AG04449 (cell line): ENCODE data around the gene JAKMIP3.
A peak's percentile ranks its signal among the peaks of the same experiment; 100 is the strongest.

Source experiments
- CTCF ChIA-PET: fragments of 350-600 bp; formaldehyde crosslinking; extraction: SDS; loops from one replicate; lab custom pipeline; 2021; ENCODE audit warnings: antibody characterized with exemption; lab: Yijun Ruan, JAX
- POLR2A ChIA-PET: fragments of 400-600, 350-600 bp; formaldehyde crosslinking; extraction: SDS; loops from one replicate; lab custom pipeline; 2020; ENCODE audit warnings: antibody characterized with exemption, inconsistent platforms; lab: Yijun Ruan, JAX
- DNase-seq: peaks from one replicate; pipeline ENCODE4 v3.0.0-alpha.2; 2010; ENCODE audit warnings: low read depth, low spot score
- H3K4me3 ChIP-seq: 2 replicates; pipeline ENCODE4 v1.5.1; 2011; ENCODE audit warnings: low read depth, mild to moderate bottlenecking, control low read depth, low read length
- TF ChIP-seq, protein P1 (sequence below): IDR thresholded peaks from one replicate; pipeline ENCODE4 v1.5.1; 2011; ENCODE audit warnings: mild to moderate bottlenecking, moderate library complexity, low read length, control low read depth, inconsistent platforms; ENCODE audit not compliant: insufficient read depth; ENCODE audit errors: missing control alignments

Gene JAKMIP3

DNA sequence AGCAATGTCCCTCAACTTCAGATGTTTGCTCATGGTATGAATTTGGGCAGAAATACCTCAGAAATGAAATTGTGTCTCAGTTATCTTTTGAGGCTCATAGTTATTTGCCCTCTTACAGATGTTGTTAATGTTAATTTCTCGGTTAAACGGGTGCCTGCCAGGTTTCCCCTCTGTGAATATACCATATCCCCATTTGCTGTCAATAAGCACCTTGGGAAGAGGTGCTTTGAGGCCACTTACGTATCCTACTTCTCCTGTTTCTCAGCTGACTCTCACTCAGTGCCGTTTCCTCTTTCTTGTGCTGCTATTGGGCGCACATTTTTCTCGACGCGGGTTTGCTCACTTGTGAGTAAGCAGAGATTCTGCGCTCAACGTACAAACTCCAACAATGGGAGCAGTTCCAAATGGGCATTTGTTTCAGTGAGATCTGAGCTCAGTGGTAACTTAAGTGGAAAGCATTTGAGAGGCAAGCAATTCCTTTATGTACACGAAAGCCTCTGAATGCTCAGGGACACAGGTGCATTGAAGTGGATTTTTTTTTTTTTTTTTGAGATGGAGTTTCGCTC lies 34.8 kb upstream of the JAKMIP3 start:
- POLR2A ChIA-PET: no interaction called here
- TF ChIP-seq, protein P1, sequence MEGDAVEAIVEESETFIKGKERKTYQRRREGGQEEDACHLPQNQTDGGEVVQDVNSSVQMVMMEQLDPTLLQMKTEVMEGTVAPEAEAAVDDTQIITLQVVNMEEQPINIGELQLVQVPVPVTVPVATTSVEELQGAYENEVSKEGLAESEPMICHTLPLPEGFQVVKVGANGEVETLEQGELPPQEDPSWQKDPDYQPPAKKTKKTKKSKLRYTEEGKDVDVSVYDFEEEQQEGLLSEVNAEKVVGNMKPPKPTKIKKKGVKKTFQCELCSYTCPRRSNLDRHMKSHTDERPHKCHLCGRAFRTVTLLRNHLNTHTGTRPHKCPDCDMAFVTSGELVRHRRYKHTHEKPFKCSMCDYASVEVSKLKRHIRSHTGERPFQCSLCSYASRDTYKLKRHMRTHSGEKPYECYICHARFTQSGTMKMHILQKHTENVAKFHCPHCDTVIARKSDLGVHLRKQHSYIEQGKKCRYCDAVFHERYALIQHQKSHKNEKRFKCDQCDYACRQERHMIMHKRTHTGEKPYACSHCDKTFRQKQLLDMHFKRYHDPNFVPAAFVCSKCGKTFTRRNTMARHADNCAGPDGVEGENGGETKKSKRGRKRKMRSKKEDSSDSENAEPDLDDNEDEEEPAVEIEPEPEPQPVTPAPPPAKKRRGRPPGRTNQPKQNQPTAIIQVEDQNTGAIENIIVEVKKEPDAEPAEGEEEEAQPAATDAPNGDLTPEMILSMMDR: no peak
- DNase-seq: no peak
- H3K4me3 ChIP-seq: no peak overlapping the region
- CTCF ChIA-PET: interaction anchor here (0.6 to 3.3 kb wide), 2 partner anchors 8 to 9 kb away, joined by 3 to 19 read pairs; no protein-coding TSS in a partner anchor

DNA sequence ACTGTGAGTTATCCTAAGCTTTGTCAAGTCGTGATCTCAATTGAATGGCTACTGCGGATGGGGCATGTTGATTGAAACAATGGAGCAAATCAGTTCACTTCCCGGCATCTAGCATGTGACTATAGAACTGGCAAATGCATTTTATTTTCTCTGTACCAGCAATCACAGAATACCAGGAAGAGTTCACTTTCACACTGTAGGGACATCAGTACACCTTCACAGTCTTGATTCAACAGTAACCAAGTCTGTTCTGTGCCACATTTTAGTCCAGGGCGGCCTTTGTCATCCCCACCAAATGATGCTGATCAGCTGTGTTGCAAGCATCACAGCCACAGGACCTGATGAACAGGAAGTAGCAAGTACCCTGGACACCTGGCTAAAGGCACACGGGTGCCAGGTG lies 32.1 kb upstream of the JAKMIP3 start:
- POLR2A ChIA-PET: no interaction called here
- no peak for DNase-seq
- TF ChIP-seq, protein P1: no peak
- H3K4me3 ChIP-seq: no peak overlapping the region
- CTCF ChIA-PET: interaction anchor here (3.3 kb wide), 1 partner anchor 11 kb away, joined by 19 read pairs; no protein-coding TSS in a partner anchor

DNA sequence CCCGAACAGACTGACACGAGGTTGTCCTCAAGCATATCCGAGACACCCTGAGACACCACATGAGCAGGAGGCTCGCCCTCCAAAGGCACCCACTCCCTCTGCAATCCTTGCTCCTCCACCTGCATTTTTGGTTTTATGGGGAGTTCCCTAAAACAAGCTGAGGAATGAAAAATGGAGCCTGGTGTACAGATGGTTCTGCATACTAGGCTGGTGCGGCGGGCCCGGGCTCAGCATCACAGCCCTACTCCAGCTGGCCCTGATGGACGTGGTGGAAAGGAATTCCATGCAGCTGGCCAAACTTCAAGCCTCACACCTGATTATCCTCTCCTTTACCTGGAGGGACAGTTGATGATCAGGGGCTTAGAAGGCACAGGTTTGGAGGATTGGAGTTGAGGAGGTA lies 30.3 kb upstream of the JAKMIP3 start:
- POLR2A ChIA-PET: no interaction called here
- CTCF ChIA-PET: interaction anchor here (1.1 kb wide), 1 partner anchor 10 kb away, joined by 3 read pairs; no protein-coding TSS in a partner anchor
- DNase-seq: no peak
- H3K4me3 ChIP-seq: no peak overlapping the region
- TF ChIP-seq, protein P1: no peak

DNA sequence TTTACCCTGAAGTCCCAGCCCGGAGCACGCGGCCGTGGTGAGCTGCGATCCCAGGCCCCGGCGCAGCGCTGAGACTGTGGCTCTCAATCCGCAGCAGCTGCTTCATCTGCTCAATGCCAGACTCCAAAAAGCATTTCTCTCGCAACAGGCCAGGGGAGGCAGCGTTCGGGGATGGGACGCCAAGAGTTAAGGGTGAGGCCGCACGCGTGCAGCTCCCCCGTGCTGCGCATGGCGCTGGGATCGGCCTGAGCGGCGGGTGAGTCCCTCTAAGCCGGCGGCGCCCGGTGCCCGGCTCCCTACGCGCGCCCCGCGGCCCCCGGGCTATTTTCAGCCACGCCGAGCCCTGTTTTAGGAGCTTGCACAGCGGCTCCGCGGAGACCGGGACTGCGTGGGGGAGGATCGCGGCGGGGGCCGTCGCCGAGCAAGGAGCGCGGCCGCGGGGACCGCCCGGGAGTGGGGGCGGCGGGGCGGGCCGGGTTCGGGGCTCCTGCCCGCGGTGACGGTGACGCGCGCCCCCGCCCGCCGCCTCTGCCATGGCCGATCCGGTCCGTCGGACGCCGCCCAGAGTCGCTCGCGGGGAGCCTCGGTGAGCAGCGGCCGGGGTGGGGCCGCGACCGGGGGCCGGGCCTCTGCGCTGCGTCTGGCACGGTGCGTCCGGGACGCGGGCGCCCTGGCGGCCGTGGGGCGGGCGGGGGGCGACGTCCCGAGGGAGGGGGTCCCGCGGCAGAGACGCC lies 29.4 kb upstream of the JAKMIP3 start:
- peak overlapping the region; percentile 32 for H3K4me3 ChIP-seq
- TF ChIP-seq, protein P1: no peak
- no peak for DNase-seq
- CTCF ChIA-PET: interaction anchor here (1.1 kb wide), 1 partner anchor 11 kb away, joined by 3 read pairs; no protein-coding TSS in a partner anchor
- POLR2A ChIA-PET: interaction anchor here (0.6 kb wide), 1 partner anchor 12 kb away, joined by 3 read pairs; no protein-coding TSS in a partner anchor

DNA sequence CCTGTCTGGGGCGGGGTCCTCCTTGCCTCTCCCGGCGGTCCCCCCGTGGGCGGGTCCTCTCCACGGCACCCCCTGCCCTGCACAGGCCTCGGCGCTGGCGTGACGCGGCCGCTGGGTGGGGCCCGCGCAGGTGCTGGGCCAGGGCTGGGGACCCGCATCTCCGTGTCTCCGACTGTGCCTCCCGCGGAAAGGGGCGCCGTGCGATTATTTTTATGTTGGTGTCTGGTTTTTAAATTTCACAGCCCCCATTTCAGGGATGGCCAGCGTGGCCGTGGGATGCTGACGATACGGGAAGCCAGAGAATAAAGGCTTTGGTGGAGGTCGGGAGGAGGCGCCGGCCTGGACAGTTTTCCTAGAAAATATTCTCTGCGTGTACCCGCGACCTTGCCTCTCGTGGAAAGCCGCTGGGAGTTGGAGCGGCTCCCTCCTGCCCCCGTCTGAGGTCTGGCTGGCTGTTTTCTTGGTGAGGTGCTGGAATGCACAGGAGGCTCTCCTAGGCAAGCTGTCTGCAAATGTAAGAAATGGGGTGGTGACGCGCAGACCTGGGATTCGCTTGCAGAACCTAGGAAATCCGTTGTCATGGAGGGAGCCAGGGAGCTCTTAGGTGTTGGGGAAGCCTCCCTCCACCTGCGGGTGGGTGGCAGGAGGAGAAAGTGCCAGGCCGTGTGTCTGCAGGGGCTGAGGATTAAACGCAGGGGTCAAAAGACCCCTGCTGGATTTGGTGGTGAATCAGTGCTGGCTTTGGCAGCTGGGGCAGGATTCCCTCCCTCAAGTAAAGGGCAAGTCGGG lies 28.7 kb upstream of the JAKMIP3 start:
- no peak overlapping the region for H3K4me3 ChIP-seq
- no peak for DNase-seq
- POLR2A ChIA-PET: no interaction called here
- TF ChIP-seq, protein P1: no peak
- CTCF ChIA-PET: interaction anchor here (2.4 kb wide), 1 partner anchor 14 kb away, joined by 12 read pairs; no protein-coding TSS in a partner anchor
